NCI-H345 (cell line): ENCODE measurements around the gene RASSF6.
"Not testable (repeated sequence)": the region's sequence is repeated elsewhere in the genome, so short reads cannot be mapped to it uniquely, and the experiment has no call there.

Experiments
- DNase-seq: peaks from one replicate; lab custom pipeline; 2025; lab: John Stamatoyannopoulos, UW

Gene RASSF6

DNA sequence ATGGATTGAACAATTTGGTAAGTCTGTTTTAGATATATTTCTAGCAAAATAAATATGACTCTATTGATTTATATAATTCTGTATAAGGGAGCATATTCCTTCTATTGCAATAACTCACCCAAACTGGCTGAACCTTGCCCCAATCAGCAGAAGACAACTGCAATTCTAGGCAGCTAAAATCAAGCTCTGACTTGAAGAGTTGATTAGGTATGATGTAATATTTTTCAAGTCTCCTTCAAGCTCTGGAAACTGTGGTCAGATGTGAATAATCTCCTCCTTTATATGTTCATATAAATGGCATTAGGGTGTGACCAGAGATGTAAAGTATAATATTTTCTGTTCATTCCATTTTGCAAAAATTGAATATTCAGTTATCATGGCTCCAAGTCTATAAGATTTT is 8.2 kb downstream of the RASSF6 start:
- DNase-seq = no peak

- no peak for DNase-seq
Measured at GRCh38 chr4:73609706-73610105, 10.5 kb downstream of the RASSF6 start.

DNA sequence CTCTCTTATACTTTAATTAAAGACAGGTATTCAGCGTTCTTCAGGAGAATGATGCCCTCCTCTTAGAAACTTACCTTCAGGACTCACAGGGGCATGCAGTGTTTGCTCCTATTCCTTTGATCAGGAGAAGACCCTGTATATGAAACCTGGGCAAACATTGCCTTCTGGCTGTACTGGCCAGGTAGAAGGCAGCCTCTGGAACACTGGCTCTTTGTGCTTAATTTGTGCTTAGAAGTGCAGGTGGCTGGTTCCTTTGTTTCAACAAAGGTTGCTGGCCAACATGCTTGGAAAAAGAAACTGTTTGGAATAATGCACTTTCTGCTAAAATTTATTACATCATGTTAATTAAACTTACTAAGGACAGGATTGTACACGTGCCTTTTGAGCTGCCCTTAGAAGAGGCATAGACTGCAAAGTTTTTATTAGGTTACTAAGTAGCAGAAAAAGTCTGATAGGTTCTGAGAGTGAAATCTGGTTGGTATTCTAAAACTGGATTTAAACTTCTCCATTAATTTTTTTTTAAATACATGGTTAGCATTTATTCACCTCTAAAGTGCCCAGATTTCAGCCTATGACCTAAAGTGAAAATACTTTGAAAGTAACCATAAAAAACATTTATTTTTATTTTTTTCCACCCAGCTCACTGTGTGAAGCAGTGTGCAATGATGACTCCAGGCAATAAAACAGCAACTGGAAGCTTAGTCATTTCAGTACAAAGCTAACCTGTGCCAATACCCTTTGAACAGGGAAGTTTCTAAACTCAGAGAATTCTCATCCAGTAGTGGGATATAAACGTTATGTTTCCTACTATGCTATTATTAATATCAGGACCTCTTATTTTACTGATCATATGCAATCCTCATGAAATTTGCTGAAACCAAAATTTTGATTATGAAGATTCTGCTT is 11.3 kb downstream of the RASSF6 start:
- DNase-seq = peak; percentile 13

DNA sequence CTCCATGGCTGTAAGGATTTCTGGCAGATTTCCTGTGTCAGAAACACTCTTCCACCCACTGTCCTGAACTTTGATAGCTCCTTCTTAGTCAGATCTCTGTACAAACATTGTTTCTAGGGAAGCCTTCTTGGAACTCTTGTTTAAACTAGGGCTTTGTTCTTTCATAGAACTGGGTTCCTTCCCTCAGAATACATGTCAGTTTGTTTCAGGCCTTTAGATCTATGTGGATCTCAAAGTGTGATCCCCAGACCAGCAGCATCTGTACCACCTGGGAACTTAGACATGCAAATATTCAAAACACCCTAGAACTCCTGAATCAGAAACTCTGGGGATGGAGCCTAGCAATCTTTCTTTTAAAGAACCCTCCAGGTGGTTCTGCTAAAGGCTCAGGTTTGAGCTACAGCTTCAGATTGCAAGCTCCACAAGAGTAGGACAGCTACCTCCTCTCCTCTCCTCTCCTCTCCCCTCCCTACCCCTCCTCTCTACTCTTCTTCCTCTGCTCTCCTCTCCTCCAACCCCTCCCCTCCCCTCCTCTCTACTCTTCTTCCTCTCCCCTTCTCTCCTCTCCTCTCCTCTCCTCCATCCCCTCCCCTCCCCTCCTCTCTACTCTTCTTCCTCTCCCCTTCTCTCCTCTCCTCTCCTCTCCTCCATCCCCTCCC is 12.7 kb downstream of the RASSF6 start:
- DNase-seq = no peak

GRCh38 chr4:73606465-73606974 is 13.7 kb downstream of the RASSF6 start:
- DNase-seq = peak; percentile 69

- DNase-seq = no peak
Measured at GRCh38 chr4:73603854-73604584, 16.2 kb downstream of the RASSF6 start.

- DNase-seq = no peak
Measured at GRCh38 chr4:73603271-73603710, 16.9 kb downstream of the RASSF6 start.

DNA sequence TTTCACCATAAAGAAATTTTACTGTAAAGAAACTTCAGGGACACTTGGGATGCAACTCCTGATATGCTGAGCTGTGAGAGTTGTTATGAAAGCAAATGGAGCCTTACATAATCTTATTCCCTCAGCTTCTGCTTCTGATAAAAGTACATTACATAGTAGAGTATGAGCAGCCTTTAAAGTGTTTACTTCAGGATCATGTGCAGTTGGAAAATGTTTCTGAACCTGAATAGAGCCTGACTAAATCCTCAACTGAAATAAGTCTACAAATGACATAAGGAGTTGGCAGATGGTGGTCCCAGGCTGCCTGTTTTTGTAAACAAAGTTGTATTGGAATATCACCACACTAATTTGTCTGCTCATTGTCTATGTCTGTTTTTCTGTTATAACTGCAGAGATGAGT is 19.3 kb downstream of the RASSF6 start:
- no peak for DNase-seq

- DNase-seq = no peak
Measured at GRCh38 chr4:73599182-73599581, 21.1 kb downstream of the RASSF6 start.

DNA sequence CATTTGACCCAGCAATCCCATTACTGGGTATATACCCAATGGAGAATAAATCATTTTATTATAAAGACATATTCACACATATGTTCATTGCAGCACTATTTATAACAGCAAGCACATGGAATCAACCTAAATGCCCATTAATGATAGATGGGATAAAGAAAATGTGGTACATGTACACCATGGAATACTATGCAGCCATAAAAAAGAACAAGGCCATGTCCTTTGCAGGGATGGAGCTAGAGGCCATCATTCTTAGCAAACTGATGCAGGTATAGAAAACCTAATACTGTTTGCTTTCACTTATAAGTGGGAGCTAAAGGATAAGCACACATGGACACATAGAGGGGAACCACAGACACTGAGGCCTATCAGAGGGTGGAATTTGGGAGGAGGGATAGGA is 22.6 kb downstream of the RASSF6 start:
- DNase-seq = no peak

- not testable (repeated sequence) for DNase-seq
Measured at GRCh38 chr4:73597183-73597582, 23.1 kb downstream of the RASSF6 start.

DNA sequence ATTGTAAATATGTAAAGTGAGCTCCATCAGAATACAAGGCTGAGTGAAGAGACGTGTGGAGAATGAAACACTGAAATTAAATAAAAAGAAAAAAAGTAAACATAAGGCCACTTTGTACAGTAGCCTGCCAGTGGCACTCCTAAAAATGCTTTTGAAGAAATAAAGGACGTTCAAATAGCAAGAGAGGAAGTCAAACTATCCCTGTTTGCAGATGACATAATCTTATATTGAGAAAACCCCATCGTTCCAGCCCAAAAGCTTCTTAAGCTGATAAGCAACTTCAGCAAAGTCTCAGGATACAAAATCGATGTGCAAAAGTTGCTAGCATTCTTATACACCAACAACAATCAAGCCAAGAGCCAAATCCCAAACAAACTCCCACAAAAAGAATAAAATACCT is 24.2 kb downstream of the RASSF6 start:
- no peak for DNase-seq

DNA sequence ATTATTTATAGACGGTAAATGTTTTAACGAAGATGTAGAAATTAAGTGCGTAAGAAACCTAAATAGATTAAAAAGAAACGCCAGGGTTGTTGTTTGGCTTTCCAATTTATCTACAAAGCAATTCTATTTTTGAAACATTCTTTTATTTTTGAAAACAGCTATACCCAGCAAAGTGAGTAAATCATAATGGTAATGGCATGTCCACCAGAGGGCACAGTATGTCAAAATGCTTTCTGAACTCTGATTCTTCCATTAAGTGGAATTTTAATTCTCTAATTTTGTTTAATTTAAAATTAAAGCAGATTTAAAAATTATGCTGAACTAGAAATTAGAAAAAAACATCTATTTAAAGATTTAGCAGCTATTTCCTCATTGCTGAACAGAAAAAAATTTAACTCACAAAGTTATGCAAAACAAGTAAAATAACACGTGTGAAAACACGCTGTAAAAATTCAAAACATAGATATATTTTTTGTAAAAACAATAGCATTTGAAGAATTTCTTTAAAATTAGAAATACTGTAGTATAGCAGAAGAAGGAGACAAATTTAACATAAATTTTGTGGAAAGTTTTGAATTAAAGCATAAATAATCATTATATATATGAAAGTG is 26.5 kb downstream of the RASSF6 start:
- no peak for DNase-seq

GRCh38 chr4:73589887-73590801 is 30.1 kb downstream of the RASSF6 start:
- peak; percentile 21 for DNase-seq

- no peak for DNase-seq
Measured at GRCh38 chr4:73589261-73589847, 30.9 kb downstream of the RASSF6 start.

- DNase-seq = no peak
Measured at GRCh38 chr4:73588613-73589012, 31.6 kb downstream of the RASSF6 start.

- no peak for DNase-seq
Measured at GRCh38 chr4:73586666-73587065, 33.6 kb downstream of the RASSF6 start.

GRCh38 chr4:73586040-73586439 is 34.2 kb downstream of the RASSF6 start:
- DNase-seq = no peak

GRCh38 chr4:73585345-73585744 is 34.9 kb downstream of the RASSF6 start:
- no peak for DNase-seq

DNA sequence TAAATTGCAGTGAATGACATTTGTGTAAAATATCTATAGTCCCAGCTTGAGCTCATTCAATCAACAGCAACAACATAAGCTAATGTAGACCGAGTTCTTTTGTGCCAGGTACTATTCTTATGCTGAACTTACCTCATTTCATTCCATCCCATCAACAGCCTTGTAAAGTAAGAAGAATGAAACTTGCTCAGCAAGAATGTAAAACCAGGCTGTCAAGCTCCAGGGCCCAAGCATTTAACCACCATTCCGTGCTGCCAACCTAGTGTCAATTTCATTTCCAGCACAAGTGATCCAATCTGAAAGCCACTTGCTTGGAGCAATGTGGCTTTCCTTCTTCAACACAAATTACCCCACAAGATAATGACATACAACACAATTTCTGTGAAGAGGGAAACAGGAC is 36.6 kb downstream of the RASSF6 start:
- DNase-seq = no peak

DNA sequence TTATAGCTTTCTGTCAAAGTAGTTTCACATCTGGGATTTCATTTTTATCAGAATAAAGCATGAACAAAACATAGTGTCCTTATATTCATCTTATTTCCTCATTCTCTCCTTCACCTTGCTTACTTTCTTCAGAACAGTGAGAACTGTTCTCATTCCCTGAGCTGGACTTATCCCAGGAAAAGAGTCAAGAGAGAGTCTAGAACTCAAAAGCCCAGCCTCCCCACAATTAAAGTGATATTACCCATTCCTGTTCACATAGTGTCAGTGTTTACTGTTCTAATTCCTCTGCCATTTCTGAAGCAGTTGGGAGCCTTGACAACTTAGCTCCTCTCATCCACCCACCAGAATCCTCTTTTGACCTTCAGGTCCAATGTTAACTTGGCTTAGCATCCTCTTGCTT is 42.9 kb downstream of the RASSF6 start:
- DNase-seq = no peak
